NCI-H1417 (cell line): ENCODE measurements around the gene SLC39A10.
"Not testable (repeated sequence)": the region's sequence is repeated elsewhere in the genome, so short reads cannot be mapped to it uniquely, and the experiment has no call there.

Experiments
- DNase-seq, 3 experiments: peaks; one replicate each; lab custom pipeline; 2025; lab: John Stamatoyannopoulos, UW

Gene SLC39A10

GRCh38 chr2:195646424-195646823 is 10.6 kb upstream of the SLC39A10 start:
- no peak for DNase-seq

DNA sequence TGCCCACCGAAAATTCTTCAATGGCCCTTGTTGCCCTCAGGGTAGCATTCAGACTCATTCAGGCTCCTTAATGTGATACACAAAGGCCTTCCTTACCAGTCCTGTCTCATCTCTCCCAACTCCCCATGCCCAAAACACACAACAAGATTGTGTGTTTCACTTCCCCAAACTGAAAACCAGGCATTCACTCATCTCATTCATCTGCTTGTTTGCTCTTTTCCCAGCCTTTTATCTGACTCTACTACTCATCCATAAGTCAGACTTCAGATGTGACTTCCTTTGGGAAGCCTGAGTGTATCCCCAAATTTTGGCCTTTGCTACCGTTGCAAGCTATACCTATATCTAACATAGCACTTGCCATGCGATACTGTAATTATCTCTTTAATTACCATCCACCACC is 9.7 kb upstream of the SLC39A10 start:
- no peak for DNase-seq

- DNase-seq, result not testable (repeated sequence)
Observed at GRCh38 chr2:195648370-195648769, 8.7 kb upstream of the SLC39A10 start.

GRCh38 chr2:195648787-195649186 is 8.2 kb upstream of the SLC39A10 start:
- no peak for DNase-seq

DNA sequence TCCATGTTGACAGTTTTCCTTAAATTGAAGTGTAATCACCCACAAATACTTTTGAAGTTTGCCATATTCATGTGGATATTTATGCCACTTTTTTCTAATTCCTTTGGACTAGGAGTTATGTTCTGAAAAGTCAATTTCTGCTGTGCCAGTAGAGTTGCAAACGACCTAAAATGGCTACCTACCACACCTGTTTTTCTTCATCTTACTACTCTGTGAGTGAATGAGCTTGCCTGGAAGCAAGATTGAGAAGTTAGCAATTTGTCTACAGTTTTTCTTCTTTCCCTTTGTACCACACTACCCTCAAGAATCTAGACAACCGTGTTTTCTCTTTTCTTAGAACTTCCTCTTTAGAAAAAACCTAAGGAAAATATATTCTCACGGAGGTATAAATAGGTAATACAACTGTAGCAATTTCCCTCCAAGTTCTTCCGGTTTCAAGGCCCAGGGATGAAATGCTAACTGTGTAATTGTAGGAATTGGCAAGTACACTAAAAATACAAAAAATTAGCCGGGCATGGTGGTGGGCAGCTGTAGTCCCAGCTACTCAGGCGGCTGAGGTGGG is 7.3 kb upstream of the SLC39A10 start:
- no peak for DNase-seq

DNA sequence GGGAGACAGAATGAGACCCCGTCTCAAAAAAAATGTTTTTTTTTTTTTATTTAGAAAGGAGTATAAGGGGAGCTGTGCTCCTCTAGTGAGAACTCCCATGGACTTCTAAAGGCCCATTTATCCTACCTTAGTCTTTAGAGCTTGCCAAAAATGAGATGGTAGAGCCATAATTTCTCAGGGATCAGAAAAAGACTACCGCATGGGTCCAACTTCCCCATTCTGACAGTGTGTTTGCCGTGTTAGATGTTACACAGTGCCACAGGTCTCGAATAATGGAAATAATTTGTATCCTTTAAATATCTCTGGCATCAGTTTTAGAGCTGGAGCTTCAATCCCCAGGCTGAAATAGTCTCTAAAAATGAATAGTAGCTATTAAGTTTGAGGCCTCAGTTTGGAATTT is 6.0 kb upstream of the SLC39A10 start:
- no peak for DNase-seq

DNA sequence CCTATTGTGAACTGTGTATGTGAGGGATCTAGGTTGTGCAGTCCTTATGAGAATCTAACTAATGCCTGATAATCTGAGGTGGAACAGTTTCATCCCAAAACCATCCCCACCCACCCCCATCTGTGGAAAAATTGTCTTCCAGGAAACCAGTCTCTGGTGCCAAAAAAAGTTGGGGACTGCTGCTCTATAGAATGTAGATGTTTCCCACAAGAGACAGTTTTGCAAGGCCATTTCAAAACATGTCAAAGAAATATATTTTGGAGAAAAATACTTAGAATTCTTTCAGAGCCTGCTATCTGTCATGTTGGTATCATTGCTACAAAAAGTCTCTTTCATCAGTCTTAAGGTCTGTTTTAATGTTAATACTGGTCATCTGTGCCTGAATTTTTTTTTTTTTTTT is 4.1 kb upstream of the SLC39A10 start:
- no peak for DNase-seq

- no peak for DNase-seq
Observed at GRCh38 chr2:195656161-195656858, 716 bp upstream of the SLC39A10 start.

GRCh38 chr2:195657634-195658540 is 861 bp downstream of the SLC39A10 start:
- peak; percentile 20 to 72 (median 68) for DNase-seq

- peak in 2 of 3 experiments; percentile 3 to 74 for DNase-seq
Observed at GRCh38 chr2:195658541-195658890, 1.5 kb downstream of the SLC39A10 start.

DNA sequence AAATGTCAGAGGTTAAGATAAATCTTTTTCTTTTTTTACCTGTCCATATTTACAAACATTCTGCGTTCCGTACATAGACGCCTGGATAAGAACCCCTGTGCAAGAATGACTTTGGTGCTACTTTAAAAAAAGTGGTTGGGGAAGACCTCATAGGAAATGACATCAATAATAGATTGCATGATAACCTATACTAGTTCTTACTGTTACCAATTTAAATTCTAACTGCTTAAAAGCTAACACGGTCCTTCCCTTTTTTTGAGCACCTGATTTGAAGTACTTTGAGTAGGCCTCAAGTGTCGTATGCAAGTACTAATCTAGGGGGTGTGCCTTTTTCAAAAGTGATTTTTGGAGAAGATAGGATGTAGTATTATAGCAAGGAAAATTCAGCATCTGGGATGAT is 2.1 kb downstream of the SLC39A10 start:
- peak in 2 of 3 experiments; percentile 27 to 37 for DNase-seq

DNA sequence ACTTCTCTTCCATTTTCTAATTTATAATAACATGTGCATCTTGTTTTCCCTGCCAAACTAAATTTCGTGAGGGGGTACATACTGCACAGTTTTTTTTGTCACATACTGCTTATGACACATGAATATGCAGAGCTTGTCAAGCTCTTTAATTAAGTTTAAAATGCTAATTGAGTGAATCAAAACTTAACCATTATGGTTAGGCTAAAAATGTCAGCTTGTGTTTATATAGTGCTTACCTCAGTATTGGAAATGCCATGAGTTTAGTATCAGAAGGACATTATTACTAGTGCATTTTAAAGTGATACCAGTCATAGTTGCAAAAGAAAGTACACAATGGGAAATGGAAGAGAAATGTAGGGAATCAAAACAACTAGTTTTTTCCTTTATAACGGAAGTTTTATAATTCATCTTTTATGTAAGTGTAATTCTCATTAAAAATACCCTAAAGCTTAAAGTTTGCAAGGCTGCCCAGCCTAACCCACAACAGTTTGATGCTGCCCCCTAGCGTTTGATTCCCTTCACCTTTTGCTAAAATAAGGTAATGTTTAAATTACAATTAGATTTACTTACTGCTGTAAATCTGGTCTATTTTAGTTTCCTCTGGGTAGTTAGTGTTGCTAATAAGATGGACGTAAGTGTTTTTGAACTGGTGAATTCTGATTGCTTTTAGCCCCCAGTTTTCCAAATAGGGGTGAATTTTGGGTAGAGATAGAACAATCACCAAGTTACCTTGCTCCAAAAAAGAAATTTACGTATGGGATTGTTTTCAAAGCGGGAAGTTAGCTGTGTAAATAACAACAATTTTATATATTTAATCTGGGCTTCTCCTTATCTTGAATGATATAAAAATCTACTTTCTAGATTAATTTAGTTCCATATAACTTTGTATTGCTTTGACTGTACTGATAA is 3.2 kb downstream of the SLC39A10 start:
- peak; percentile 20 to 74 (median 51) for DNase-seq

DNA sequence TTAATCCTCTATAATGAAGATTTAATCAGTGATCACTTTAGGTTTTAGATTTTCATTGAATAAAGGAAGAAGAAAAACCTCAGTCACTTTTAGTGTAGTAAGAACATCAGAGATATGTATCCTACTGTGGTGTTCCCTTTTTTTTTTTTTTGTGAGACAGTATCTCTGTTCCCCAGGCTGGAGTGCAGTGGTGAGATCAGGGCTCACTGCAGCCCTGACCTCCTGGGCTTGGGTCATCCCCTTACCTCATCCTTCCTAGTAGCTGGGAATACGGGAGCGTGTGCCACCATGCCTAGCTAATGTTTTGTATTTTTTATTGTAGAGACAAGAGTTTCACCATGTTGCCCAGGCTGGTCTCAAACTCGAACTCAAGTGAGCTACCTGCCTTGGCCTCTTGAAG is 5.1 kb downstream of the SLC39A10 start:
- no peak for DNase-seq

DNA sequence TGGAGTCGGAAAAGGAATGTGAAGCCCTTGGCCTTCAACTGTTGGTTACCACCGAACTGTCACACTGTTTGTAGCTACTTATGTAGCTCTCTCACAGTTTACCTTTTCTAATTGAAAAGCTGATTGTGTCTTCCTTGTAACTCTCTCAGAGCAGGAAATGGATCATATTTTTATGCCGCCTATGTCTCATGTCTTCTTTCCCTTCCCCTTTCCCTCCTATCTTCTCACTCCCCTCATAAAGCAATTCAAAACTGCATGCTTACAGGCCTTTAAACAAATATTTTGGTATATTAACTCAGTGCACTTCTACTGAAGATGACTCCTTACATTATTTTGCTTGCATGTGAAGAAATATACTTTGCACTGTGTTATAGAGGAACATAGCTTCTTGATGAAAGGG is 6.0 kb downstream of the SLC39A10 start:
- DNase-seq, result peak in 1 of 3 experiments; percentile 8

DNA sequence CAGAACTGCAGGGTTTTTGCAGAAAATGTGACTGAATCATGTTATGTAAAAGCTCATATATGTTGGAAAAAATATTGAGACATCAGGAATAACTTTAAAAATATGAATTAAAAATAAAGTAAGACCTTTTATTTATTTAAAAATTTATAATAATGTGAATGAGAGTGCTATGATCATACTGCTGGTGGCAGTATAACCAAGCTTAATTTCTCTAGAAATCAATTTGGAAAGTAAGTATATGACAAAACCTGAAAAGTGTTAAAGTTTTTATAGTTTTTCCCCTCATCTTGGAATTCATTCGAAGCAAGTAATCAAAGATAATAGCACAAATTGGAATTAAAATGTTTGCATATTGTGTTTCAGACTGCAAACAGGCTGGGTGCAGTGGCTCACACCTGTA is 7.5 kb downstream of the SLC39A10 start:
- no peak for DNase-seq

GRCh38 chr2:195665153-195665552 is 8.1 kb downstream of the SLC39A10 start:
- not testable (repeated sequence) for DNase-seq

- no peak for DNase-seq
Observed at GRCh38 chr2:195666113-195666712, 9.2 kb downstream of the SLC39A10 start.

DNA sequence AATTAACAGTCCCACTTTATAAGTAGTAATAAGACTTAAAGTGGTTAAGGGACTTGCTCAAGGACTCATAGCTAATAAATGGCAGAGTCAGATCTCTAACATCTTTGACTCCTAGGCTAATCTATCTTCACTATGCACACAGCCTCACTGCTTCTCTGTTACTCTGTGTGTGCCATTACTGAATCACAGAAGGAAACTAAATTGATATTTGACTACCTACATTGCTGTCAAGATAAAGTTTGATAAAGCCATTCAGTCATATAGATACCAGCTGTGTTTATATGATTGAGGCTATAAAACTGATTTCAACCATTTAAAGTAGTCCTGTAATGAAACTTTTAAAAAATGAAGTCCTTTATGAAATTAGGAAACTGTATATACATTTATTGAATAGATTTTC is 10.9 kb downstream of the SLC39A10 start:
- no peak for DNase-seq

GRCh38 chr2:195670191-195670590 is 13.2 kb downstream of the SLC39A10 start:
- no peak for DNase-seq

DNA sequence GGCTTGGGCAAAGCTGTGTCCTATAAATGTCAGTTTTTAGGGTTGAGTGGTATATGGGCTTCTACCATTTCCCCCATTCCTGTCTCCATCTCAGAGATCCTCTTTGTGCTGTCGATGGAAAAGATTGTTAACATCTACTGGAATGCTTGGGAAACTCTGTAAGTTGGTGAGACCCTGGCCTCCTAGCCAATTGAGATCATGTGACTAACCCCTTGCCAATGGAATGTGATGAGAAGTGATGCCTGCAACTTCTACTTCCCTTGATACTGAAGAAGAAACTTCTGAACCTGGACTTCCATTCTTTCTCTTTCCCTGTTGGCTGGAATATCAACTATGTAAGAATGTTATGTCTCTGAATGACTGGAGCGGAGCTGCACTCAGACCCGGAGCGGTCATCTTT is 14.5 kb downstream of the SLC39A10 start:
- no peak for DNase-seq

DNA sequence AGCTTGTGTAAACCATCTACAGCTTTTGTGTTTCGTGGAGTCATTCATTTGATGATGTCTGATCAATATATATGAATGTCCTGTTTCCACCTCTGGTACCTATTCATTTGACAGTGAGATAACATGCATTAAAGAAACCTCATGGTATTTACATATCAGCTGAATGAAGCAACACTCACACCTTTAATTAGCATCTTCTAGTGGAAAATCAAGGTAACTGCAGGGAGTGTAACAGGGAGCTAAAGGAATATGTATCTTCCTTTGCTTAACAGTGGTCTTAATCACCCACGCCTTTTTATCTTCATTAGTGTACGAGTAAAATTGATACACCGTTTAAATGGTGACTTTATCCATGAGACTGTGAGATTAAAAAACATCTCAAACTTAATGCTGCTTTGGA is 15.6 kb downstream of the SLC39A10 start:
- no peak for DNase-seq
